HG02798 (cell line): ENCODE data around the gene SGSH.

ENCODE experiments used
- ATAC-seq: cut with Tn5 transposase; IDR thresholded peaks from one replicate; pipeline ENCODE4 v1.9.1; 2021; ENCODE audit warnings: mild to moderate bottlenecking; ENCODE audit not compliant: unreplicated experiment, poor library complexity

SGSH gene

GRCh38 chr17:80190716-80191115, 29.4 kb downstream of the SGSH start:
- no peak for ATAC-seq

- ATAC-seq = no peak
Measured at GRCh38 chr17:80189611-80190010, 30.5 kb downstream of the SGSH start.

GRCh38 chr17:80187515-80187941, 32.6 kb downstream of the SGSH start:
- ATAC-seq = no peak

- ATAC-seq = no peak
Measured at GRCh38 chr17:80187090-80187489, 33.0 kb downstream of the SGSH start.

GRCh38 chr17:80185968-80186367, 34.2 kb downstream of the SGSH start:
- ATAC-seq = no peak

GRCh38 chr17:80184423-80184714, 35.8 kb downstream of the SGSH start:
- ATAC-seq = no peak

- no peak for ATAC-seq
Measured at GRCh38 chr17:80183581-80184422, 36.3 kb downstream of the SGSH start.

GRCh38 chr17:80182845-80183223, 37.3 kb downstream of the SGSH start:
- no peak for ATAC-seq

GRCh38 chr17:80182118-80182844, 37.9 kb downstream of the SGSH start:
- ATAC-seq = no peak

- no peak for ATAC-seq
Measured at GRCh38 chr17:80181431-80181830, 38.7 kb downstream of the SGSH start.

GRCh38 chr17:80180192-80180591, 39.9 kb downstream of the SGSH start:
- ATAC-seq = no peak

GRCh38 chr17:80177986-80178595, 42.0 kb downstream of the SGSH start:
- no peak for ATAC-seq

GRCh38 chr17:80176757-80177156, 43.4 kb downstream of the SGSH start:
- no peak for ATAC-seq

GRCh38 chr17:80173916-80174315, 46.2 kb downstream of the SGSH start:
- no peak for ATAC-seq

- no peak for ATAC-seq
Measured at GRCh38 chr17:80173126-80173525, 47.0 kb downstream of the SGSH start.

- no peak for ATAC-seq
Measured at GRCh38 chr17:80171681-80172080, 48.5 kb downstream of the SGSH start.

- ATAC-seq = no peak
Measured at GRCh38 chr17:80169784-80170500, 50.2 kb downstream of the SGSH start, which contains the start of gene CARD14. TSS of gene CARD14 (plus strand) at chr17:80170030. CDS start at chr17:80181439, 11,409 bp downstream.

GRCh38 chr17:80169107-80169506, 51.0 kb downstream of the SGSH start:
- ATAC-seq = no peak

- ATAC-seq = no peak
Measured at GRCh38 chr17:80168371-80168770, 51.8 kb downstream of the SGSH start.

GRCh38 chr17:80166446-80166845, 53.7 kb downstream of the SGSH start:
- no peak for ATAC-seq

- ATAC-seq = no peak
Measured at GRCh38 chr17:80164185-80164584, 55.9 kb downstream of the SGSH start.
